CD1c-positive myeloid dendritic cell (primary cell): Measurements from ENCODE around the gene CEP104.

Experiments
- DNase-seq: peaks from one replicate; pipeline ENCODE4 v3.0.0-alpha.2; 2016; ENCODE audit errors: extremely low spot score

CEP104 gene

DNA sequence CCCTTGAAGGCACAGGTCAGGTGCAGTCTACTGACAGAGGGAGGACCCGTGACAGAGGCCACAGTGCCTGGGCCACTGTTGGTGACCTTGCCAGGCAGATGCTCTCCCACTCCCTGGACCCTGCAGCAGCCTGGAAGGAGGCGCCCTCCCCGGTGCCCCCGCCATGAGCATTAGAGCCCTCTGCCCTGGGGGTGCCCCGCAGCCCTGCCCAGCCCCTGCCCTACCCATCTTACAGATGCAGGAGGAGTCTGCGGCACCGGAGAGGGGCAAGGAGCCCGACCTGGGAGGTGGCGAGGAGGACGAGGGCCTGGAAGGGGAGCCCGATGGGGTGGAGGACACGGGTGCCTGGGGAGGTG, 94.2 kb downstream of the CEP104 start:
- DNase-seq: no peak

DNA sequence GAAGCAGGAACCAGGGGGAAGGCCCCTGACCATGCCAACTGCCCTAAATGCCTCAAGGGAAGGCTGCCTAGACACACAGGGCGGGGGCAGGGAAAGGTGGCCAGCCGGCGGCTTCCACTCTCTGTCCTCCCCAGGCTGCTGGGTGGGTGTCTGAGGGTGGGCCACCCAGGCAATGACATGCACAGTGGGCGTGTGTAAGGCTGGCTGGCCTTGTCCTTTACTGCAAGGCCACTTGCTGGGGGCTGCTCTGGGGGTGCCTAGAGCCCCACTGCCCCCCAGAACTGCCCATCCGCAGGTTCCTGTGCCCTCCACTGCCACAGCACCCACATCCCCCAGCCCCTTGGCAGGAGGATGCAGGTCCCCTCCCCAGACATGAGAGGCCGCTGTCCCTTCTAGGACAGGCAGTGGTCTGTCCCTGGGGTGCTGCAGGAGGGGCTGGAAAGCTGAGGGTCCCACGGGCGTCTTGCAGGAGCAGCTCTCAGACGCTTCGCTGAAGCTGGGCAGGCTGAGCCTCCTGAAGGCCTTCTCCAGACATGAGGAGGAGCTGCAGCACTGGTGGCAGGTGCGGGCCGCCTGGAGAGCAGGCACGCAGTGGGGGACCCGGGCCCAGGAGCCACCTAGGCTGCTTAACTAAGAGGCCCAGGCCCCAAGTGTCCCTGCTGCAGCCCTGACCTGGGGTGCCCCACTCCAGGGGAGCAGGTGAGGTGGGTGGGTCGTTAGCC, 94.7 kb downstream of the CEP104 start:
- DNase-seq: no peak
